Colonic mucosa (tissue), 4 donors: ENCODE data around the gene SGPP1. TPM values are rescaled to one million over a fixed set of nuclear protein-coding genes. Genes with fewer than 3 reads are reported as not detected.

ENCODE experiments used
- DNase-seq: peaks from one replicate; pipeline ENCODE4 v3.0.0-alpha.2; 2020
- H3K27ac ChIP-seq: fragments of 200-600 bp; one replicate; pipeline ENCODE4 v1.8.0; 2021
- H3K27me3 ChIP-seq: fragments of 200-600 bp; one replicate; pipeline ENCODE4 v1.8.0; 2021
- H3K36me3 ChIP-seq: fragments of 200-600 bp; one replicate; pipeline ENCODE4 v1.8.0; 2021
- H3K4me1 ChIP-seq: fragments of 200-600 bp; one replicate; pipeline ENCODE4 v1.8.0; 2021; ENCODE audit warnings: mild to moderate bottlenecking
- H3K4me3 ChIP-seq: fragments of 200-600 bp; one replicate; pipeline ENCODE4 v1.8.0; 2021
- H3K9ac ChIP-seq, 2 donors: one replicate each; pipeline ENCODE4 v1.7.0; 2013; ENCODE audit warnings: control low read depth in 2 of 2, low read depth in 2 of 2, low read length in 2 of 2
- H3K9me3 ChIP-seq: fragments of 200-600 bp; one replicate; pipeline ENCODE4 v1.8.0; 2021
- CTCF ChIP-seq: fragments of 200-600 bp; IDR thresholded peaks from one replicate; pipeline ENCODE4 v1.8.0; 2022; ENCODE audit warnings: antibody characterized with exemption, mild to moderate bottlenecking
- intact Hi-C: fragments of 100-400 bp; cut with DNase I; formaldehyde crosslinking; loops from one replicate; pipeline ENCODE4 v1.14.1; 2022
- total RNA-seq, 2 donors: library from RNA; stranded (reverse); fragmentation: NEBNext Ultra II Directional in 1 of 2; extraction: Animal tissue kit (Norgen Biotek cat#: 25700) in 1 of 2; gene quantifications; one replicate each; pipeline ENCODE4 v1.2.1, GENCODE V29; 2021
- donor health status: healthy.
- donor health status: DM: no; HTN: no; CAD: no.
- donor health status: DM: no; HTN: no; CAD: no.

The SGPP1 gene
- total RNA-seq, 2 donors from 2014 or later, result 10.5 to 20.0 TPM

DNA sequence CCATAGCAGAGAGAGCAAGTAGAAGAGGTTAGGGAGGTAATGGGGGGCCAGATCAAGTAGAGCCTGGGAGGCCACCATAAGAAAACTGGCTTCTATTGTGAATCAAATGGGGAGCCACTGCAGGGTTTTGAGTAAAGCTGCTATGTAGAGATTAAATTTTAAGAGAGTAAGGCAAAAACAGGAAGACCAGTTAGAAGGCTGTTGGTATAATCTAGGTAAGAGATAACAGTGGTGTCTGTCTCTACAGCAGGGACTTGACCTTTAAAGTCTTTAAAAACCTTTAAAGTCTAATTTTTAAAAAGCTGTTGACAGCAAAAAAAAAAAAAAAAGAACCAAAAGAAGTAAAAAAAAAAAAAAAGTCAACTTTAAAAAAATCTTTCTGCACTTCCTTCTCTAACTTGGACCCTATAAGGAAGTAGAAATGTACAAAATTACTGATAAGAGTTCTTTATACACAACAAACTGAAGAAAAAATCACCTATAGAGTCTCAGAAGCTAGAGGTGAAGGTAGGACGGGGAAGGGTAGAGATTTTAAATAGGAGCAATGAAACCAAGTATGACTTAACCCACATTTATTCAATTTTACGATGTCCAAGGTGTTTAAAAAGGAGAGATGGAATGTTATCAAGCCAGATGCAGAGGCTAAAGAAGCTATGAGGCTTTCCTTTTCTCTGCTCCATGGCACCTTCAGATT, 26.1 kb downstream of the SGPP1 start:
- no peak for DNase-seq
- intact Hi-C loops, result no loop called here
- no peak overlapping the region for H3K4me3 ChIP-seq
- H3K9me3 ChIP-seq, result no peaks in the 10 kb centered on the region
- no peaks in the 10 kb centered on the region for H3K36me3 ChIP-seq
- H3K27me3 ChIP-seq, result no peaks in the 10 kb centered on the region
- H3K4me1 ChIP-seq, result no peaks in the 10 kb centered on the region
- TF ChIP-seq CTCF, result no peak
- peak overlapping the region in 1 of 2 donors; percentile 12 for H3K9ac ChIP-seq
- no peak overlapping the region for H3K27ac ChIP-seq

GRCh38 chr14:63692310-63693020, 35.4 kb downstream of the SGPP1 start:
- H3K4me3 ChIP-seq, result no peak overlapping the region
- no peak overlapping the region for H3K9ac ChIP-seq
- no peak for TF ChIP-seq CTCF
- no peak for DNase-seq
- no peaks in the 10 kb centered on the region for H3K9me3 ChIP-seq
- no peak overlapping the region for H3K27ac ChIP-seq
- H3K36me3 ChIP-seq, result no peaks in the 10 kb centered on the region
- no peaks in the 10 kb centered on the region for H3K4me1 ChIP-seq
- intact Hi-C loops, result no loop called here
- H3K27me3 ChIP-seq, result no peaks in the 10 kb centered on the region

GRCh38 chr14:63689132-63689531, 38.7 kb downstream of the SGPP1 start:
- H3K9me3 ChIP-seq, result no peaks in the 10 kb centered on the region
- intact Hi-C loops, result no loop called here

GRCh38 chr14:63686926-63687325, 40.9 kb downstream of the SGPP1 start:
- Histone ChIP-seq H3K36me3 (no peaks in the 10 kb centered on the region), H3K27ac (no peak overlapping the region), H3K9ac (no peak overlapping the region), H3K9me3 (no peaks in the 10 kb centered on the region), H3K4me1 (no peaks in the 10 kb centered on the region), H3K27me3 (no peaks in the 10 kb centered on the region), H3K4me3 (no peak overlapping the region)
- no peak for DNase-seq
- intact Hi-C loops, result no loop called here
- no peak for TF ChIP-seq CTCF

More at GRCh38 chr14:63689132-63689531, 38.7 kb downstream of the SGPP1 start:
- H3K4me3 ChIP-seq, result no peak overlapping the region
- no peak overlapping the region for H3K9ac ChIP-seq
- H3K4me1 ChIP-seq, result no peaks in the 10 kb centered on the region
- no peak for DNase-seq
- H3K36me3 ChIP-seq, result no peaks in the 10 kb centered on the region
- H3K27ac ChIP-seq, result no peak overlapping the region
- TF ChIP-seq CTCF, result no peak
- no peaks in the 10 kb centered on the region for H3K27me3 ChIP-seq

GRCh38 chr14:63685401-63685800, 42.5 kb downstream of the SGPP1 start:
- no peak for DNase-seq
- no peak overlapping the region for H3K27ac ChIP-seq
- H3K9ac ChIP-seq, result no peak overlapping the region
- TF ChIP-seq CTCF, result no peak
- no peaks in the 10 kb centered on the region for H3K9me3 ChIP-seq
- no peaks in the 10 kb centered on the region for H3K36me3 ChIP-seq
- no peaks in the 10 kb centered on the region for H3K27me3 ChIP-seq
- H3K4me1 ChIP-seq, result no peaks in the 10 kb centered on the region
- H3K4me3 ChIP-seq, result no peak overlapping the region
- intact Hi-C loops, result no loop called here
